ENCODE results near the gene LDB2. TPM values are rescaled to one million over a fixed set of nuclear protein-coding genes. Genes with fewer than 3 reads are reported as not detected.

LDB2 gene
- total RNA-seq, 1 donor from 2014 or later, result 4.9 TPM

DNA sequence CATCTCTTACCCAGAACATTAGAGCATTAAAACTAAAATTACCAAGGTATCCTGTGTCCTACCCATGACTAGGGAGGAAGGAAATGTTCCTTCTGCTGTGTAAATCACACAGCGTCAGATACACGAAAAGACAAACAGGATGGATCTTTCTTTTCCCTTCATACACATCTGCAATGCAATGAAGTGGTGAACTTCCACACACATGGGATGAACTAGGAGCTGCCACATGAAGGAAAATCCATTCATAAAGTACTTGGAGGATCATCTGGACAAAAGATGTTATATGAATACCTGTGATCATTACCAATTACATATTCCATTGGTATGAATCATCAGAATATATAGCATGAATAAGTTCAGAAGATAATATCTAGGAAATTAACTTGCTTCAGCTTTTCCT, 46.2 kb downstream of the LDB2 start:
- H4K20me1 ChIP-seq (ENCODE audit: insufficient read depth, low read length), result no peaks in the 10 kb centered on the region
- DNase-seq (ENCODE audit: low read depth), result no peak
- no peaks in the 10 kb centered on the region for H3K4me1 ChIP-seq (ENCODE audit: insufficient read depth, low read length)
- FAIRE-seq, result no peak
- H3K27me3 ChIP-seq (ENCODE audit: insufficient read depth, low read length), result no peaks in the 10 kb centered on the region
- H3K4me3 ChIP-seq (ENCODE audit: insufficient read depth, low read depth, low read length), result no peak overlapping the region
- Mint-ChIP-seq H3K4me3 (ENCODE audit: unreplicated experiment) (no peak overlapping the region), H3K4me1 (ENCODE audit: low read depth, unreplicated experiment) (peaks cover 2% of the 10 kb centered on the region), H3K36me3 (ENCODE audit: low read depth, unreplicated experiment) (no peaks in the 10 kb centered on the region), H3K9me3 (ENCODE audit: unreplicated experiment) (peaks cover 3% of the 10 kb centered on the region), H3K27ac (ENCODE audit: unreplicated experiment) (no peak overlapping the region), H3K27me3 (ENCODE audit: low read depth, unreplicated experiment) (no peaks in the 10 kb centered on the region)
- no peaks in the 10 kb centered on the region for H3K9me3 ChIP-seq (ENCODE audit: insufficient read depth, low read depth, low read length)
- H3K36me3 ChIP-seq (ENCODE audit: insufficient read depth, low read length), result no peaks in the 10 kb centered on the region
- TF ChIP-seq EZH2 (IDR thresholded peaks at IDR 0.05; ENCODE audit: insufficient read depth, low read length) (no peak), CTCF (IDR thresholded peaks at IDR 0.05; ENCODE audit: insufficient read depth, low read depth, low read length) (no peak)
- H3K9ac ChIP-seq (ENCODE audit: low read length), result no peak overlapping the region
- H2AFZ ChIP-seq (ENCODE audit: low read depth, low read length), result no peak overlapping the region
- H3K79me2 ChIP-seq (ENCODE audit: insufficient read depth, low read length), result no peaks in the 10 kb centered on the region
- H3K27ac ChIP-seq (ENCODE audit: low read depth, low read length), result no peak overlapping the region
- no peak overlapping the region for H3K4me2 ChIP-seq (ENCODE audit: low read length)

DNA sequence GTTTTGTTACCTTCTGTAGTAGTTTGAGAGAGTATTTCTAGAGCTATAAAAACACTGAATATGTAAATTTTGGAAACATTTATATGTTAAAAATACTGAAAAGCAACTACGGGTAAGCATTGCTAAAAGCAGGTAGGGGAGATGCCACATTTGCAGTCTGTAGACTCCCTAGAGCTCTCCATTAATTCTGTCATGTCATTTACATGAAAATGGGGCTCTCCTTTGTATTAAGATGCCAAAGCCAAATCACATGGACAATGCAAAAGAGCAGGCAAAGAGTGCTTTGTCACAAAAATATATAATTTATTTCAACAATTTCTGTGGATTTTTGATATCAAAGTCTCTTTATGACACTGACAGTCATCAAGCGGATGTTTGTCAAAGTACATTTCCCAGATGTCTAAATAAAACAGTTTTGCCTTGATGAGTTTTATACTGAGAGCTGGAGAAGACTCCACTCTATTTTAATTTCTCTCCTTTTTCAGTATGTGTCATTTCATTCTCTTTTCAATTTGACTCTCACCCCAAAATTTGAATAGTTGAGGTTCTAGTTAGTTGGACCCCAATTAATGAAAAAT, 51.8 kb downstream of the LDB2 start:
- Mint-ChIP-seq H3K4me3 (ENCODE audit: unreplicated experiment) (no peak overlapping the region), H3K27me3 (ENCODE audit: low read depth, unreplicated experiment) (no peaks in the 10 kb centered on the region), H3K4me1 (ENCODE audit: low read depth, unreplicated experiment) (peaks cover 9% of the 10 kb centered on the region), H3K9me3 (ENCODE audit: unreplicated experiment) (peaks cover 3% of the 10 kb centered on the region), H3K36me3 (ENCODE audit: low read depth, unreplicated experiment) (no peaks in the 10 kb centered on the region), H3K27ac (ENCODE audit: unreplicated experiment) (no peak overlapping the region)
- H3K9ac ChIP-seq (ENCODE audit: low read length), result no peak overlapping the region
- H2AFZ ChIP-seq (ENCODE audit: low read depth, low read length), result no peak overlapping the region
- H3K4me2 ChIP-seq (ENCODE audit: low read length), result no peak overlapping the region
- H3K9me3 ChIP-seq (ENCODE audit: insufficient read depth, low read depth, low read length), result no peaks in the 10 kb centered on the region
- no peak for TF ChIP-seq CTCF (IDR thresholded peaks at IDR 0.05; ENCODE audit: insufficient read depth, low read depth, low read length)
- H4K20me1 ChIP-seq (ENCODE audit: insufficient read depth, low read length), result no peaks in the 10 kb centered on the region
- H3K27me3 ChIP-seq (ENCODE audit: insufficient read depth, low read length), result no peaks in the 10 kb centered on the region
- H3K27ac ChIP-seq (ENCODE audit: low read depth, low read length), result no peak overlapping the region
- H3K4me1 ChIP-seq (ENCODE audit: insufficient read depth, low read length), result peaks cover 10% of the 10 kb centered on the region
- H3K4me3 ChIP-seq (ENCODE audit: insufficient read depth, low read depth, low read length), result no peak overlapping the region
- DNase-seq (ENCODE audit: low read depth) (no peak), FAIRE-seq (no peak)
- H3K79me2 ChIP-seq (ENCODE audit: insufficient read depth, low read length), result no peaks in the 10 kb centered on the region
- H3K36me3 ChIP-seq (ENCODE audit: insufficient read depth, low read length), result no peaks in the 10 kb centered on the region

GRCh38 chr4:16844816-16845586, 53.4 kb downstream of the LDB2 start:
- no peak overlapping the region for H2AFZ ChIP-seq (ENCODE audit: low read depth, low read length)
- peak; percentile 20 for FAIRE-seq

More at GRCh38 chr4:16844816-16845586, 53.4 kb downstream of the LDB2 start:
- Histone ChIP-seq H3K4me1 (ENCODE audit: insufficient read depth, low read length) (peaks cover 10% of the 10 kb centered on the region), H3K79me2 (ENCODE audit: insufficient read depth, low read length) (no peaks in the 10 kb centered on the region), H3K36me3 (ENCODE audit: insufficient read depth, low read length) (no peaks in the 10 kb centered on the region), H3K27me3 (ENCODE audit: insufficient read depth, low read length) (no peaks in the 10 kb centered on the region), H3K27ac (ENCODE audit: low read depth, low read length) (no peak overlapping the region), H3K4me3 (ENCODE audit: insufficient read depth, low read depth, low read length) (no peak overlapping the region), H3K9ac (ENCODE audit: low read length) (no peak overlapping the region), H4K20me1 (ENCODE audit: insufficient read depth, low read length) (no peaks in the 10 kb centered on the region), H3K4me2 (ENCODE audit: low read length) (peak overlapping the region; percentile 36), H3K9me3 (ENCODE audit: insufficient read depth, low read depth, low read length) (no peaks in the 10 kb centered on the region)
- TF ChIP-seq CTCF (IDR thresholded peaks at IDR 0.05; ENCODE audit: insufficient read depth, low read depth, low read length) (no peak), EZH2 (IDR thresholded peaks at IDR 0.05; ENCODE audit: insufficient read depth, low read length) (no peak)
- H3K36me3 Mint-ChIP-seq (ENCODE audit: low read depth, unreplicated experiment), result no peaks in the 10 kb centered on the region
- peaks cover 9% of the 10 kb centered on the region for H3K4me1 Mint-ChIP-seq (ENCODE audit: low read depth, unreplicated experiment)
- peak; percentile 70 for DNase-seq (ENCODE audit: low read depth)
- H3K27me3 Mint-ChIP-seq (ENCODE audit: low read depth, unreplicated experiment), result no peaks in the 10 kb centered on the region
- no peak overlapping the region for H3K4me3 Mint-ChIP-seq (ENCODE audit: unreplicated experiment)
- H3K27ac Mint-ChIP-seq (ENCODE audit: unreplicated experiment), result no peak overlapping the region
- peaks cover 3% of the 10 kb centered on the region for H3K9me3 Mint-ChIP-seq (ENCODE audit: unreplicated experiment)

Data from astrocyte (in vitro differentiated cells and primary cell).